Omental fat pad (tissue), 4 donors: ENCODE data around the gene SHQ1. TPM values are rescaled to one million over a fixed set of nuclear protein-coding genes. Genes with fewer than 3 reads are reported as not detected.
"Not testable (repeated sequence)": the region's sequence is repeated elsewhere in the genome, so short reads cannot be mapped to it uniquely, and the experiment has no call there.

Experiments used
- ATAC-seq: fragments of 150-250 bp; one replicate; pipeline ENCODE4 v1.9.1; 2016; ENCODE audit warnings: mild to moderate bottlenecking, moderate library complexity; ENCODE audit not compliant: low FRiP score
- DNase-seq: peaks from one replicate; pipeline ENCODE4 v3.0.0-alpha.2; 2019; ENCODE audit warnings: low spot score
- total RNA-seq, 4 donors: library from RNA; depleted of rRNA; stranded (reverse); fragments of >200 nt; gene quantifications; one replicate each; pipeline ENCODE4 v1.1.0, GENCODE V29; 2016
- TF ChIP-seq, protein P1 (sequence below), 3 donors: fragments of 450-650 bp; IDR thresholded peaks; one replicate each; pipeline ENCODE4 v1.5.1; 2016 to 2017; ENCODE audit warnings: antibody characterized with exemption in 3 of 3, mild to moderate bottlenecking in 3 of 3, moderate library complexity in 2 of 3

SHQ1 gene
- total RNA-seq, 4 donors from 2014 or later: 11.0 to 22.9 (median 16.7) TPM

DNA sequence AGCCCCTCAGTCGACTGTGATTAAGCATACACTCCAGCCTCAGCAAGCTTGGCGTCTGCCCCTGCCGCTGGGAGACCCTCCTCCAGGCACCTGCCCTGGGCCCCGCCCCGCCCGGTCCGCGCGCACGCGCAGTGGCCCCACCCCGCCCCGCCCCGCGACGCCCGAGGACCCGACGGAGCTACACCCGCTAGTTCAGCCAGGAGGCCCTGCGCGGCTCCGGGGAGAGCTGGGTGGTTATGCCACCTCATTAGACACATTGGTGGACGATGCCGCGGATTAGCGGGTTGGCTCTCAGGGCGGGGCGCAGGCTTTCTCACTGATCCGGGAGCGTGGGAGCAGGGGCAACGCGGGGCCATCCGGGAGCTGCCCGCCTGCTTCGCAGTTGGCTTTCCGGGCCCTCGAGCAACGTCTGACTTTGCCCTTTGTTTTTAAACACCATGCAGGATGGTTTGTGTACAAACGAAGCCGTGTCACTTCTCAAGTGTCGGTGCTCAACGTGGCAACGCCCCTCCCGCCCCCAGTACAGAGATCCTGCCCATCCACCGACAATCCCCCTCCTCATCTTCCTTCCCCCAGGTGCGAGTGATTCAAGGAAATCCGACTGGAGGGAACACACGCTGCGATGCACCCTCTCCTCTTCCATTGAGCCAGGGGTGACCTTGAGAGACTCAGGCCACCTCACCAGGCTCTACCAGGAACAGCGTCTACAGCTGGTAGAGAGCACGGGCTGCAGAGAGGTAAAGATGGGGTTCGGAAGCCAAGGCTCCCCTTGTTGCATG lies 109.3 kb downstream of the SHQ1 start:
- TF ChIP-seq, protein P1, sequence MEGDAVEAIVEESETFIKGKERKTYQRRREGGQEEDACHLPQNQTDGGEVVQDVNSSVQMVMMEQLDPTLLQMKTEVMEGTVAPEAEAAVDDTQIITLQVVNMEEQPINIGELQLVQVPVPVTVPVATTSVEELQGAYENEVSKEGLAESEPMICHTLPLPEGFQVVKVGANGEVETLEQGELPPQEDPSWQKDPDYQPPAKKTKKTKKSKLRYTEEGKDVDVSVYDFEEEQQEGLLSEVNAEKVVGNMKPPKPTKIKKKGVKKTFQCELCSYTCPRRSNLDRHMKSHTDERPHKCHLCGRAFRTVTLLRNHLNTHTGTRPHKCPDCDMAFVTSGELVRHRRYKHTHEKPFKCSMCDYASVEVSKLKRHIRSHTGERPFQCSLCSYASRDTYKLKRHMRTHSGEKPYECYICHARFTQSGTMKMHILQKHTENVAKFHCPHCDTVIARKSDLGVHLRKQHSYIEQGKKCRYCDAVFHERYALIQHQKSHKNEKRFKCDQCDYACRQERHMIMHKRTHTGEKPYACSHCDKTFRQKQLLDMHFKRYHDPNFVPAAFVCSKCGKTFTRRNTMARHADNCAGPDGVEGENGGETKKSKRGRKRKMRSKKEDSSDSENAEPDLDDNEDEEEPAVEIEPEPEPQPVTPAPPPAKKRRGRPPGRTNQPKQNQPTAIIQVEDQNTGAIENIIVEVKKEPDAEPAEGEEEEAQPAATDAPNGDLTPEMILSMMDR (IDR thresholded peaks at IDR 0.05): no peak
- ATAC-seq: peak; percentile 71
- no peak for DNase-seq

- not testable (repeated sequence) for ATAC-seq, DNase-seq
Observed at GRCh38 chr3:72735072-72735471, 113.2 kb downstream of the SHQ1 start.

DNA sequence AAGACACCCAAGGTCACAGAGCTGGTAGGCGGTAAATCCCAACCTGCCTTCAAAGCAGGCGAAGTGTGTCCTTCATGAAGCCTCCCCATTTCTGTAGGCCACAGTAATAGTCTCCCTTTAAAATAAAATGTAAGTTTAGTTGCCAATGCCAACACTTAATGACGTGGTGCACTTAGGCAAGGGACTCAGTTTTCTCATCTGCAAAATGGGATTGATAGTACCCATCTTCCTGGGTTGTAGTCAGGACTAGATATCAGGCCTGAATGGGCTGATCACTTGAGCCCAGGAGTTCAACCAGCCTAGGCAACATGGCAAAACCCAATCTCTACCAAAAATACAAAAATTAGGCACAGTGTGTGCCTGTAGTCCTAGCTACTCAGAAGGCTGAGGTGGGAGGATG lies 114.6 kb downstream of the SHQ1 start:
- DNase-seq (no peak), ATAC-seq (no peak)
- TF ChIP-seq, protein P1 (IDR thresholded peaks at IDR 0.05): no peak

DNA sequence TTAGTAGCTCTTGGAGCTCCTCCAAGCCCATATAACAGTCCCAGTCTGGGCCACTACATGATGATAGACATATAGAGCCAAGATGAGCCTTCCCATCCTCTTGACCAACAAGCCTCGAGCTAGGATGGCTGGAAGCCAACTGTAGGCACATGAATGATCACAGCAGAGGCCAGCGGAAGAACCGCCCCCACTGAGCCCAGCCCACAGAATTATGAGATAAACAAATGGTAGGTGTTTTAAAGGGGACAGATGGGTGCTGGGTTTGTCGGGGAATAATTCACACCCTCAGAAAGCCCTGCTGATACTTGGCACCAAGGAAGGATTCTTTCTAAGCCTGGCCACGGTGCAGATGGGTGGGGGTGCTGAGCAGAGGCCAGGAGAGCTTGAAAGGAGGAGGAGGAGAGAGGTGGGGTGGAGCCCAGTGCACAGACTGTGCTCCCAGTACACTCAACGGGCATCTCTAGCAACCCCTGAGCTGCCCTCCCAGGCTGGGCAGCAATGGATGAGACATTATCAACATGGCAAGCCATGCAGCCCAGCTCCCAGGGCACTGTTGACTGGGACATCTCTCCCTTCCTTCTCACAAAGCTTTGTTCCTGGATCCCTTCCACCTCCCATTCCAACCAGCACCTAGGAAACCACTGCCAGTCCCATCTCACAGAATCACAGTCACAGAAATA lies 115.4 kb downstream of the SHQ1 start:
- not testable (repeated sequence) for ATAC-seq, DNase-seq

- ATAC-seq (no peak), DNase-seq (no peak)
- TF ChIP-seq, protein P1 (IDR thresholded peaks at IDR 0.05): no peak
Observed at GRCh38 chr3:72728958-72729467, 119.2 kb downstream of the SHQ1 start.

- TF ChIP-seq, protein P1 (IDR thresholded peaks at IDR 0.05): no peak
- no peak for DNase-seq
- ATAC-seq: no peak
Observed at GRCh38 chr3:72728329-72728889, 119.8 kb downstream of the SHQ1 start.

DNA sequence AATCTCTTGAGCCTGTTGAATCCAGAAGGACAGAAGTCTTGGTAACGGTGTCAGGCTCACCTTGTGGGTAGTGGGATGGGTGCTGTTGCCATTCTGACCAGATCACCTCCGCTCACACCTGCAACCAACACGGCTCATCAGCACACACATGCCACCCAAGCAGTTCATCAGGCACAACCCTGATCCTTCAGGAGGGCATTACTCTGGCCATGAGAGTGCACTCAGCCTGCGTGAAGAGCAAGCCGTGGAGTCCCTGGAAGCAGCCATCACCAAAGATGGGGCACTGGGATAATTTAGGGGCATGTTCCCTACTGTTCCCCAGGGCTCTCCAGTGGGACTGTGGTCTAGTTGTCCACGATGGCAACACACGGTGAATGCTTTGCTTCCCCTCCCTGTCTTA lies 120.5 kb downstream of the SHQ1 start:
- ATAC-seq (no peak), DNase-seq (no peak)
- TF ChIP-seq, protein P1 (IDR thresholded peaks at IDR 0.05): no peak
